Activated T-cell treated with anti-CD3 and anti-CD28 coated beads, Interleukin-2, amount 50 U/mL, for 72 hours (primary cell): ENCODE results near the gene STXBP1. TPM values are rescaled to one million over a fixed set of nuclear protein-coding genes. Genes with fewer than 3 reads are reported as not detected.

Experiments used
- ATAC-seq, 2 donors: fragments of 150-1000 bp; cut with Tn5 transposase; replicated peaks in 1 of 2; 2 replicates each; pipeline ENCODE4 v1.10.0; 2021; ENCODE audit warnings: moderate library complexity in 2 of 2, mild to moderate bottlenecking in 1 of 2
- DNase-seq, 2 donors: peaks; one replicate each; pipeline ENCODE4 v3.0.0; 2021 to 2022; ENCODE audit warnings: mixed read lengths in 1 of 2
- H3K27ac Mint-ChIP-seq: one replicate; pipeline ENCODE4 v1.8.0; 2022; ENCODE audit warnings: mild to moderate bottlenecking, moderate library complexity, mixed read lengths
- H3K27me3 Mint-ChIP-seq: one replicate; pipeline ENCODE4 v1.8.0; 2022; ENCODE audit warnings: low read depth, mixed read lengths
- H3K36me3 Mint-ChIP-seq, 2 donors: one replicate each; pipeline ENCODE4 v1.8.0; 2022; ENCODE audit warnings: mixed read lengths in 2 of 2, mild to moderate bottlenecking in 1 of 2; ENCODE audit not compliant: insufficient read depth in 2 of 2
- H3K4me1 Mint-ChIP-seq: one replicate; pipeline ENCODE4 v1.8.0; 2022; ENCODE audit warnings: low read depth, mixed read lengths
- H3K4me3 Mint-ChIP-seq, 2 donors: one replicate each; pipeline ENCODE4 v1.8.0; 2022; ENCODE audit warnings: mild to moderate bottlenecking in 2 of 2, mixed read lengths in 2 of 2, moderate library complexity in 2 of 2
- H3K9me3 Mint-ChIP-seq, 2 donors: one replicate each; pipeline ENCODE4 v1.8.0; 2022; ENCODE audit warnings: mixed read lengths in 2 of 2
- total RNA-seq, 2 donors: library from RNA; stranded (reverse); gene quantifications; one replicate each; pipeline ENCODE4 v1.2.3, GENCODE V29; 2022

Gene STXBP1
- total RNA-seq, 2 donors from 2014 or later, result 14.5 to 26.6 TPM

DNA sequence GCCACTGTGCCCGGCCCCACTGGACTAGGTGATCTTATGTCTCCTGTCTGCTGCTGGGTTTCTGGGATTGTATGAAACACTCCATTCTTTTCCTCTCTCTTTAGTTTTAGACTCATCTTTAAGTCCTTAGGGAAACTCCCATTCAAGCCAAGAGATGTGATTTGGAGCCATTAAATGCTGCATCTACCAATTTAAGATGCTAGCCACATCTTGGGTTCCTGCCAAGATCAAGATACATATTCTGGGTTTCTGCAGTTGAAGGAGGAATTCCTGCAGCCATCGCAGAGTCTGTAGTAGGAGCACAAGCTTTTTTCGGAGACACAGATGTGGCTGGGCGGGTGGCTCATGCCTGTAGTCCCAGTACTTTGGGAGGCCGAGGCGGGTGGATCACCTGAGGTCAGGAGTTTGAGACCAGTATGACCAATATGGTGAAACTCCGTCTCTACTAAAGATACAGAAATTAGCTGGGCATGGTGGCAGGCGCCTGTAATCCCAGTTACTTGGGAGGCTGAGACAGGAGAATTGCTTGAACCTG lies 23.2 kb downstream of the STXBP1 start:
- H3K27ac Mint-ChIP-seq, result no peak overlapping the region
- H3K36me3 Mint-ChIP-seq, result no peaks in the 10 kb centered on the region
- no peak overlapping the region for H3K4me3 Mint-ChIP-seq
- peaks cover 9% of the 10 kb centered on the region for H3K4me1 Mint-ChIP-seq
- no peaks in the 10 kb centered on the region for H3K9me3 Mint-ChIP-seq
- no peak for DNase-seq
- peaks cover 5% of the 10 kb centered on the region for H3K27me3 Mint-ChIP-seq
- ATAC-seq, result no peak

DNA sequence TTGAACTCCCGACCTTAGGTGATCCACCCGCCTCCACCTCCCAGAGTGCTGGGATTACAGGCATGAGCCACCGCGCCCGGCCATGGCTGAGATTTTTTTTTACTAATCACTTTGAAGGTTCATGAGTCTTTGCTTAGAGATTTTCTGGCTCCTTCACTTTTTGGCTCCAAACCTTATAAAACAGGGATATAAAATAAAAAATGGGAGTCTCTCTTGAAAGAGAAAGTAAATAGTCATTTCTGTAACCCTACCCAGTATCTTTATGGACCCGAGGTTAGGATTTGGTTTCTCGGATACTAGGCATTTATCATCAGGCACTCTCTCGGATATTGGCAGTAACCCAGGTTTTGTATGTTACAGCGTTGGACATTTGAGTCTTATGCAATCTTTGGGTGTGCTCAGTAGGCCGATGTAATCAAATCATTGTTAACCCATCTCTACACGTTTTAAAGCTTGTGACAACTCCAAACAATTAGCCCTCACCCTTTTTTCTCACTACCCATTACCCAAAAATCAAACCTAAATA lies 25.3 kb downstream of the STXBP1 start:
- Mint-ChIP-seq H3K27me3 (no peaks in the 10 kb centered on the region), H3K27ac (no peak overlapping the region), H3K36me3 (no peaks in the 10 kb centered on the region), H3K9me3 (no peaks in the 10 kb centered on the region), H3K4me3 (no peak overlapping the region), H3K4me1 (peaks cover 9% of the 10 kb centered on the region)
- ATAC-seq (no peak), DNase-seq (no peak)

- Mint-ChIP-seq H3K36me3 (no peaks in the 10 kb centered on the region), H3K27me3 (no peaks in the 10 kb centered on the region), H3K4me1 (no peaks in the 10 kb centered on the region), H3K9me3 (no peaks in the 10 kb centered on the region), H3K27ac (no peak overlapping the region), H3K4me3 (no peak overlapping the region)
- no peak for ATAC-seq
- no peak for DNase-seq
Measured at GRCh38 chr9:127640908-127641545, 28.9 kb downstream of the STXBP1 start.

GRCh38 chr9:127642082-127642740 lies 30.1 kb downstream of the STXBP1 start:
- DNase-seq (no peak), ATAC-seq (no peak)
- H3K9me3 Mint-ChIP-seq, result no peaks in the 10 kb centered on the region
- no peak overlapping the region for H3K4me3 Mint-ChIP-seq
- no peaks in the 10 kb centered on the region for H3K4me1 Mint-ChIP-seq
- H3K27me3 Mint-ChIP-seq, result no peaks in the 10 kb centered on the region
- no peak overlapping the region for H3K27ac Mint-ChIP-seq
- H3K36me3 Mint-ChIP-seq, result no peaks in the 10 kb centered on the region

DNA sequence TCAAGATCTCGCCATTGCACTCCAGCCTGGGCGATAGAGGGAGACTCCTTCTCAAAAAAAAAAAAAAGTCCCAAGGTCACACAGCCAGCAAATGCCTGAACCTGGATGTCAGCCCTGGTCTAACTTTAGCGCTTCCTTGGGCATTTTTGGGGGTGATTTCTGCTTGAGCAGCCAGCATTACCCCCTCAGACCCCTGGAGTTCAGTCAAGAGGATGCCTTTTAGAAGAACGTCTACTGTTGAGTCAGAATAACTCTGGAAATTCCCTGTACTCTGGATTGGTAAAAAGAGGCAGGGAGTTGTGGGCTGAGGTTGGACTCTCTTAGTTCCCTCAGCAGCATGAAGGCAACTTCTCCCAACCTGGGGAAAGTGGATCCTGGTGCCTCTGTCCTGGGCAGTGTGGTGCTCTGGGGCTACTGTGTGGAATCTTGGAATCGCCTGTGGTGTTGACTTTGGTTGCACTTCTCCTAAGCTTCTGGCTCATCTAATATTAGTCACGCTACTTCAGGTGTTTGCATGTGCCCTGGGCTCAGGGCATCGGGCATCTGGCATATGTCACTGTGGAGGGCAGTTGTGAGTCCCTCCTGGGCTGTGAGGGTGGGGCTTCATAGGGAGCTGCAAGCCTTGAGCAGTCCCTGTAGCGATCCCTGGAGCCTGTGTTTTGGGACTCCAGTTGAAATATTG lies 32.2 kb downstream of the STXBP1 start:
- ATAC-seq (peak in 1 of 2 donors; percentile 15), DNase-seq (no peak)
- no peaks in the 10 kb centered on the region for H3K4me1 Mint-ChIP-seq
- no peak overlapping the region for H3K4me3 Mint-ChIP-seq
- H3K27ac Mint-ChIP-seq, result no peak overlapping the region
- no peaks in the 10 kb centered on the region for H3K36me3 Mint-ChIP-seq
- H3K27me3 Mint-ChIP-seq, result no peaks in the 10 kb centered on the region
- no peaks in the 10 kb centered on the region for H3K9me3 Mint-ChIP-seq

DNA sequence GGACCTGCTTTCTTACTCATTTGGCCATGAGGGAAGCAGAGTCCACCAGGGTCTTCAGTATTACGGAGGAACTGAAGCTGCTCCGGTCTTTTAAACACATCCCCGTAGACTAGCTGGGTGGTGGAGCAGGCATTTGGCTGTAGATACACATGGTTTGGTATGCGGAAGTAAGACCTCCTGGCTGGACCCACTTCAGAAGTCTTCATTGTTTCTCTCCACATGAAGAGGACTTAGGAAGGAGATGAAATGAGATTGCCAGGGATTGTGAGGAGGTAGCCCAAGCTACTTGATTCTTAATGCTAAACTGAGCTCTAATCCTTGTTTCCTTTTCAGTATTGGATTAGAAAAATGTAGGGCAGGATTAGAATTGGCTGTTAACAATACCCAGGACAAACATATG lies 32.9 kb downstream of the STXBP1 start:
- no peaks in the 10 kb centered on the region for H3K9me3 Mint-ChIP-seq
- DNase-seq (no peak), ATAC-seq (no peak)
- no peaks in the 10 kb centered on the region for H3K4me1 Mint-ChIP-seq
- no peaks in the 10 kb centered on the region for H3K27me3 Mint-ChIP-seq
- no peaks in the 10 kb centered on the region for H3K36me3 Mint-ChIP-seq
- H3K4me3 Mint-ChIP-seq, result no peak overlapping the region
- no peak overlapping the region for H3K27ac Mint-ChIP-seq

- Mint-ChIP-seq H3K27ac (no peak overlapping the region), H3K9me3 (no peaks in the 10 kb centered on the region)
Measured at GRCh38 chr9:127647451-127647850, 35.4 kb downstream of the STXBP1 start.

DNA sequence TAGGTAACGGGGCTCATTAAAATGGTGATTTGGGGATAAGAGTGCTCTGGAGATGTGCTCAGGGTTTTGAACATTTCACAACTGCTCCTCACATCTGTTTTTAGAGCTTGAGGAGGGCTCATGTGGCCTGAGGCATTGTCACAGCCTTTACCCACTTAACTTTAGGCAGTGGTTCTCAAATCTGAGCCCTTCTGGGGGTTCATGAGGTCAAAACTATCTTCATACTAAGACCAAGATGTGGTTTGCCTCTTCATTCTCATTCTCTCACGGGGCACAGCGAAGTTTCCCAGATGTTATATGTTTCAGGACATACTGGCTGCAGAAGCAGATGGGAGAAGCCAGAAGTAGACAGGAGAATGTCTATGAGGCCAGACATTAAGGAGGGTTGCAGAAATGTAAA lies 38.4 kb downstream of the STXBP1 start:
- DNase-seq, result no peak
- Mint-ChIP-seq H3K4me3 (no peak overlapping the region), H3K4me1 (no peaks in the 10 kb centered on the region), H3K9me3 (no peaks in the 10 kb centered on the region), H3K27me3 (no peaks in the 10 kb centered on the region), H3K27ac (no peak overlapping the region), H3K36me3 (no peaks in the 10 kb centered on the region)
- ATAC-seq, result peak in 1 of 2 donors; percentile 15

More at GRCh38 chr9:127647451-127647850, 35.4 kb downstream of the STXBP1 start:
- H3K4me1 Mint-ChIP-seq, result no peaks in the 10 kb centered on the region
- H3K36me3 Mint-ChIP-seq, result no peaks in the 10 kb centered on the region
- DNase-seq (no peak), ATAC-seq (no peak)
- H3K4me3 Mint-ChIP-seq, result no peak overlapping the region
- no peaks in the 10 kb centered on the region for H3K27me3 Mint-ChIP-seq

DNA sequence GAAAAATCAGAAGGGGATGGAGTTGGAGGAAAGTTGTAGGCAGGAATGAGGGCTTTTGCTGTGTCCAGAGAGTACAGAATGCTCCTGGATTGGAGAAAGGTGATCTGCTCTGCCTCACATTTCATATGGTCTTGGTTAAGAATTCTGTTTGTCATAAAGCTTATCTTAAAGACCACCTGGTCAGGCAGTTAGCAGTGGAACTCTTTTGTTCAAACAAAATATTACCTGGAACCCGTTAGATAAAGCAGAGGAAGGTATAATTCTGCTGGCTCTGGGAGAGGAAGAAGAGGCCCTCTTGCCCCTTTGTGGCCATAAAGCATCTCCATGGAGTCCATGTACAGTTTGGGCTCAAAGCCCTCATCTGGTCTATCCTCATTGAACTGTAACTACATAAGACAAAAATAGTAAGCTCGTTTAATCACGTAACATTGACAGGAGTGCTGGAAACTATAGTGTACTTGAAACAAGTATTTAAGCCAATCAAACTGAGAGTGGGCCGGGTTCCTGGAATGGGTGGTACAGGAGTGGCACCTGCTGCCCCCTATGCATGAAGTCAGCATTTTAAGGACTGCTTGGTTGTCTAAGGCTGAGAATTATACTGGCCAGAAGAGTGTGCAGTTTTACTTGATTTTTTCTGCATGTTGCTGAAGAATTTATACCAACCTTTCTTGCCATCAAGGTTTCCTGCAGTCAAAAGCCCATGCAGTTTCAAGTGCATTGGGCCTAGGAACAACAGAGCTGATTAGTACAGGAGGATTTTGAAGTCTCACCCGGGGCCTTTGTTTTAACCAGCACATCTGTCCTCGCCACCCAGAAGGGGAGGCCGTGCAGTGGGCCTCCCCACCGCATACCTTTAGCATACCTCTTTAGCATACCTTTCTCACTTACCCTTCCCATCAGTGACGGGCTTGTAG lies 39.9 kb downstream of the STXBP1 start:
- no peak overlapping the region for H3K4me3 Mint-ChIP-seq
- no peaks in the 10 kb centered on the region for H3K36me3 Mint-ChIP-seq
- ATAC-seq (no peak), DNase-seq (no peak)
- no peaks in the 10 kb centered on the region for H3K27me3 Mint-ChIP-seq
- H3K4me1 Mint-ChIP-seq, result no peaks in the 10 kb centered on the region
- H3K27ac Mint-ChIP-seq, result no peak overlapping the region
- H3K9me3 Mint-ChIP-seq, result no peaks in the 10 kb centered on the region

DNA sequence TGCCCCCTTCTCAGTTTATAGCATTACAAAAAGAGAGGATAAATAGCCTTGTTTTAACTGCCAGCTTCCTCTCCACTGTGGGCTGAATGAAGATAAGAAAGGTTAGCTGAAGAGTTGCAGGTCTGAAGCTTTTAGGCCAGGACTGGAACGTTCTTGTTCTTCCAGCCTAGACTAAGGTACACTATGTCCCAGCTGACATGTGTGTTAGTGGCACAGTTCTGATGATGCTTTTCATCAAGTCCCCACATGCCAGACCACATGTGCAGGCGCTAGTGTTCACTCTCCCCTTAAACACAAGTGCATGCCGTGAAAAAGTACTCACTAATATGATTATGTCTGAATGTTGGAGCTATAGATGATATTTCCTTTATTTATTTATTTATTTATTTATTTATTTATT lies 40.7 kb downstream of the STXBP1 start:
- DNase-seq (no peak), ATAC-seq (no peak)
- Mint-ChIP-seq H3K27me3 (no peaks in the 10 kb centered on the region), H3K4me3 (no peak overlapping the region), H3K36me3 (no peaks in the 10 kb centered on the region), H3K4me1 (no peaks in the 10 kb centered on the region), H3K27ac (no peak overlapping the region), H3K9me3 (no peaks in the 10 kb centered on the region)

DNA sequence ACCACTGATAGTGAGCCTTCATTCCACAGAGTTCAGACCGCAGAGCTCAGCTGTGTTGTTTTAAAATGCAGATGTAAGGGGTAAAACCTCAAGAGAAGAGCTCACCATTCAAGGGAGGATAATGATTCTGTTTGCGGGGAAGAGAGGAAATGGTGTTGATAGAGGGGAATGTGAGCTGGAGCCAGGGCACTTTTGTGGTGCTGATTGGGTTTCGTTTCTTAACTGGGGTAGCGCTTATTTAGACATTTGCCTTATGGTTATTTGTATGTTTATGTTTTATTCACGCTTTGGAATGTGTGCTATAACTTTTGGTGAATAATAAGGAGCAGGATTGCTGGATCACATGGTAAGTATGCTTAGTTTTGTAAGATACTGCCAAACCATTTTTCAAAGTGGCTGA lies 42.5 kb downstream of the STXBP1 start:
- no peak overlapping the region for H3K4me3 Mint-ChIP-seq
- DNase-seq (no peak), ATAC-seq (no peak)
- no peaks in the 10 kb centered on the region for H3K9me3 Mint-ChIP-seq
- H3K27ac Mint-ChIP-seq, result no peak overlapping the region
- H3K4me1 Mint-ChIP-seq, result no peaks in the 10 kb centered on the region
- H3K36me3 Mint-ChIP-seq, result no peaks in the 10 kb centered on the region
- no peaks in the 10 kb centered on the region for H3K27me3 Mint-ChIP-seq

- H3K36me3 Mint-ChIP-seq, result no peaks in the 10 kb centered on the region
- H3K9me3 Mint-ChIP-seq, result no peaks in the 10 kb centered on the region
- DNase-seq, result no peak
- H3K27me3 Mint-ChIP-seq, result no peaks in the 10 kb centered on the region
- no peak overlapping the region for H3K27ac Mint-ChIP-seq
- H3K4me3 Mint-ChIP-seq, result no peak overlapping the region
- no peaks in the 10 kb centered on the region for H3K4me1 Mint-ChIP-seq
- no peak for ATAC-seq
Measured at GRCh38 chr9:127658428-127658827, 46.4 kb downstream of the STXBP1 start.
